Spinal cord (tissue), 10 donors: ENCODE data around the gene TMEM179. TPM values are rescaled to one million over a fixed set of nuclear protein-coding genes. Genes with fewer than 3 reads are reported as not detected.

ENCODE experiments used
- DNase-seq, 6 donors: peaks; one replicate each; pipeline versions ENCODE4 v3.0.0 to v3.0.0-alpha.2; 2013 to 2015; ENCODE audit warnings: low spot score in 6 of 6, low read depth in 4 of 6
- H3K27ac ChIP-seq: one replicate; pipeline ENCODE4 v1.5.1; 2013; ENCODE audit warnings: low read depth, low read length, control low read depth
- H3K27me3 ChIP-seq: one replicate; pipeline ENCODE4 v1.6.1; 2013; ENCODE audit warnings: low read length; ENCODE audit not compliant: control insufficient read depth, insufficient read depth
- H3K36me3 ChIP-seq: one replicate; pipeline ENCODE4 v1.6.1; 2013; ENCODE audit warnings: low read length; ENCODE audit not compliant: control insufficient read depth, insufficient read depth
- H3K4me1 ChIP-seq: one replicate; pipeline ENCODE4 v1.6.1; 2013; ENCODE audit warnings: low read length; ENCODE audit not compliant: control insufficient read depth, insufficient read depth
- H3K4me3 ChIP-seq: one replicate; pipeline ENCODE4 v1.5.1; 2013; ENCODE audit warnings: low read depth, low read length, control low read depth
- H3K9me3 ChIP-seq: one replicate; pipeline ENCODE4 v1.6.1; 2013; ENCODE audit warnings: low read length; ENCODE audit not compliant: control insufficient read depth, insufficient read depth
- WGBS: methylation state at CpG from one replicate; pipeline ENCODE4 v1.1.5; 2013; ENCODE audit warnings: missing lambda C conversion rate; ENCODE audit not compliant: insufficient coverage; 5-methylcytosine and 5-hydroxymethylcytosine counted together
- polyA plus RNA-seq, 2 donors: library from polyadenylated mRNA; unstranded; fragments of 120-200 nt; gene quantifications; one replicate each; pipeline ENCODE4 v1.2.1, GENCODE V29; 2013; ENCODE audit not compliant: insufficient read length in 2 of 2
- total RNA-seq, 2 donors: library from RNA; depleted of rRNA in 1 of 2; stranded (reverse); fragments of 120-200 nt in 1 of 2; fragments of >200 nt in 1 of 2; gene quantifications; one replicate each; pipeline versions ENCODE4 v1.2.3 to v1.2.4, GENCODE V29; 2013 to 2014
- donor health status: healthy.

Gene TMEM179
- total and polyA plus RNA-seq, 4 donors, result 9.4 to 65.5 (median 39.0) TPM

DNA sequence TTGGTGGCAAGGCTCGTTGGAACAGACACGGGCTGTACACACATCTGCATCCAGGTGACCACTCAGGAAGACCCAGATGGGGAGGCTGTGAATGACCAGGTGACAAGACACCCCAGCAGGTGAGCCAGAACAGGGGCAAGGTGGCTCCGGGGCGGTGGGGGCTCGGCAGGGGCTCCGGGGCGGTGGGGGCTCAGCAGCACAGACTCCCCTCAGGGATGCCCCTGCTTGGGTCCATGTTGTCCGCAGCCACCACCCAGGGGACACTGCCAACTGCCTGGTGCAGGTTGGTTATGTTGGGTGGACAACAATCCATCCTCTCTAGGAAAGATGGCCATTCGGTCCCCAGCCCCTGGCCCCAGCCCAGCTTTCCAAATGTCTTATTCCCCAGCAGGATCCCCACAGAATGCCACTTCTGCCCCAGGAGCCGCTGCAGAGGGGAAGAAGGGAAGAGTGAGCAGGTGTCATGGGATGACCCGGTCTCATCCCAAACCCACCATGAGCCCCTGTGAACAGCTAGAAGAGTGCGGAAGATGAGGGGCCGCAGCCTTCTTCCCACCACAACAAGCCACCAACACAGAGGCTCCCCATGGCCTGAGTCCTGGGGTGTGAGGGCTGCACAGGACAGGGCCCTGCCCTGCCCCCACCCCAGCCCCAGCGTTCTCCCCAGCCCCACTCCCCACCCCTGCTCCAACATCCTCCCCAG, 56.4 kb downstream of the TMEM179 start:
- Histone ChIP-seq H3K4me1 (peaks cover 28% of the 10 kb centered on the region), H3K36me3 (no peaks in the 10 kb centered on the region), H3K27ac (no peak overlapping the region), H3K9me3 (no peaks in the 10 kb centered on the region), H3K27me3 (peaks cover 13% of the 10 kb centered on the region), H3K4me3 (no peak overlapping the region)
- no peak for DNase-seq
- WGBS, result 95% methylated on average over 8 of the region's 14 CpGs

- Histone ChIP-seq H3K27ac (no peak overlapping the region), H3K27me3 (peaks cover 13% of the 10 kb centered on the region), H3K4me1 (peaks cover 29% of the 10 kb centered on the region), H3K36me3 (no peaks in the 10 kb centered on the region), H3K4me3 (no peak overlapping the region), H3K9me3 (no peaks in the 10 kb centered on the region)
- WGBS, result 87% methylated on average over 18 of the region's 18 CpGs
- no peak for DNase-seq
Observed at GRCh38 chr14:104547310-104547997, 57.1 kb downstream of the TMEM179 start.

GRCh38 chr14:104546591-104547309, 57.8 kb downstream of the TMEM179 start:
- DNase-seq, result peak in 1 of 6 donors; percentile 39
- Histone ChIP-seq H3K4me3 (no peak overlapping the region), H3K4me1 (peaks cover 25% of the 10 kb centered on the region), H3K9me3 (no peaks in the 10 kb centered on the region), H3K27ac (no peak overlapping the region), H3K27me3 (peaks cover 13% of the 10 kb centered on the region), H3K36me3 (no peaks in the 10 kb centered on the region)
- WGBS, result 59% methylated on average over 16 of the region's 19 CpGs

- H3K9me3 ChIP-seq, result no peaks in the 10 kb centered on the region
- 23% methylated on average over 24 of the region's 24 CpGs for WGBS
- peaks cover 13% of the 10 kb centered on the region for H3K27me3 ChIP-seq
- H3K4me1 ChIP-seq, result peaks cover 25% of the 10 kb centered on the region
- no peaks in the 10 kb centered on the region for H3K36me3 ChIP-seq
- H3K4me3 ChIP-seq, result no peak overlapping the region
- no peak overlapping the region for H3K27ac ChIP-seq
- peak in 1 of 6 donors; percentile 34 for DNase-seq
Observed at GRCh38 chr14:104545942-104546501, 58.5 kb downstream of the TMEM179 start.

GRCh38 chr14:104545151-104545941, 59.2 kb downstream of the TMEM179 start:
- Histone ChIP-seq H3K27me3 (peaks cover 13% of the 10 kb centered on the region), H3K4me1 (peaks cover 25% of the 10 kb centered on the region), H3K4me3 (no peak overlapping the region), H3K9me3 (no peaks in the 10 kb centered on the region), H3K36me3 (no peaks in the 10 kb centered on the region), H3K27ac (no peak overlapping the region)
- 17% methylated on average over 28 of the region's 32 CpGs for WGBS
- peak in 3 of 6 donors; percentile 28 to 97 (median 88) for DNase-seq

DNA sequence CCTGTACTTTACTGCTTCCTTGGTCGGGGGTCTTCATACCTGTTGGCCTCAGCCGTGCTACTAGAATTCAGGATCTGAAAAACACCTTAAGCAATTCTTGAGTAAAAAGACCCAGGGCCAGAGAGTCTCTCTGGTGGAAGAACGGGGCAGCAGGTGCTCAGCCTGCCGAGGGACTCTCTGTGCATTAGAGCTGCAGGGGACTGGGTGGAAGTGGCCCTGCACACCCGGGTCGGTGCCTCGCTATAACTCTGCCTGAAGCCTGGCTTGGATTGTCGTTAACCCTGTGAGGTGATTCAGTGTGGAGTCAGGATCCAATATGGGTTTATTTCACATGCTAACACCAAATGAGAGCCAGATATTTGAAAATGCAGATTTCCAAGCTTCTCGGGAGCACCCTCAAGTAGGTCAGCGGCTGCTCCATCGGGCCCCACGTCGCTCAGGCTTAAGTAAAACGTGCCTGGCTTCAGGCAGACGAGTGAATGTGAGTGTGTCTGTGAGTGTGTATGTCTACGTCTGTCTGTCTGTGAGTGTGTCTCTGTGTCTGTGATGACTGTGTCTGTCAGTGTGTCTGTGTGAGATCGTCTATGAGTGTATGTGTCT, 60.1 kb downstream of the TMEM179 start:
- Histone ChIP-seq H3K27me3 (peaks cover 13% of the 10 kb centered on the region), H3K27ac (no peak overlapping the region), H3K4me1 (peaks cover 25% of the 10 kb centered on the region), H3K9me3 (no peaks in the 10 kb centered on the region), H3K4me3 (no peak overlapping the region), H3K36me3 (no peaks in the 10 kb centered on the region)
- peak in 1 of 6 donors; percentile 54 for DNase-seq
- WGBS, result 67% methylated on average over 17 of the region's 17 CpGs

- no peak overlapping the region for H3K27ac ChIP-seq
- no peak for DNase-seq
- no peak overlapping the region for H3K4me3 ChIP-seq
- H3K36me3 ChIP-seq, result no peaks in the 10 kb centered on the region
- no peaks in the 10 kb centered on the region for H3K9me3 ChIP-seq
- H3K27me3 ChIP-seq, result peaks cover 13% of the 10 kb centered on the region
- H3K4me1 ChIP-seq, result peaks cover 25% of the 10 kb centered on the region
- WGBS, result 95% methylated on average over 14 of the region's 16 CpGs
Observed at GRCh38 chr14:104542871-104543830, 61.4 kb downstream of the TMEM179 start.

DNA sequence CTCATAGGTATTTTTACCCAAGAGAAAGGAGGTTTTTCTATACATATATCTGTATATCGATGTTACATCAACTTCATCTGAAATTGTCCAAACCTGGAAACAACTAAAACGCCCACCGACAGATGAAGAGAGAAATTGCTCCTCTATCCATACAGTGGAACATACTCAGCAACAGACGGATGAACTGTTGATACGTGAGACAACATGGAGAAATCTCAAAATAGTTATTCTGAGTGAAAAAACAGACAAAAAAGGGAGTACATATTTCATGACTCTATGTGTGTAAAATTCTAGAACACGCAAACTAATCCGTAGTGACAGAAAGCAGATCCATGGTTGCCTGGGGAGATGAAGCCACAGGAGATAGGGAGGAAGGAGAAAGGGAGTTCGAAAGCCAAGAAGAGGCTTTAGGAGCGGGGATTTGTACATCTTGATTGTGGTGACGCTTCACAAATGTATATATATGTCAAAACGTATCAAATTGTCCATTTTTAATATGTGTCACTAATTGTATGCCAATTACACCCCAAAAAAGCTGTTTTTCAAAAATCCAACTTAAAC, 62.6 kb downstream of the TMEM179 start:
- Histone ChIP-seq H3K36me3 (no peaks in the 10 kb centered on the region), H3K9me3 (no peaks in the 10 kb centered on the region), H3K4me3 (no peak overlapping the region), H3K4me1 (peaks cover 25% of the 10 kb centered on the region), H3K27me3 (peaks cover 7% of the 10 kb centered on the region), H3K27ac (no peak overlapping the region)
- 86% methylated on average over 2 of the region's 11 CpGs for WGBS
- DNase-seq, result peak in 1 of 6 donors; percentile 83
